B cell (primary cell): ENCODE measurements around the gene USH2A. TPM values are rescaled to one million over a fixed set of nuclear protein-coding genes. Genes with fewer than 3 reads are reported as not detected.

ENCODE experiments used
- ATAC-seq: fragments of 200-7000 bp; cut with Tn5 transposase; one replicate; pipeline ENCODE4 v1.10.0; 2021; ENCODE audit warnings: low read depth, mild to moderate bottlenecking, moderate number of reproducible peaks, moderate library complexity
- CTCF ChIA-PET: fragments of 350-600 bp; sonication (Branson Sonifier 250); formaldehyde crosslinking; loops from one replicate; lab custom pipeline; 2021; ENCODE audit warnings: antibody characterized with exemption, inconsistent platforms; lab: Charles Lee
- POLR2A ChIA-PET: fragments of 350-600 bp; sonication (Branson Sonifier 250); formaldehyde crosslinking; loops from one replicate; lab custom pipeline; 2021; ENCODE audit warnings: antibody characterized with exemption; lab: Charles Lee
- DNase-seq: peaks from one replicate; pipeline ENCODE4 v3.0.0; 2013
- H2AFZ ChIP-seq: 2 replicates; pipeline ENCODE4 v1.6.1; 2012; ENCODE audit warnings: mild to moderate bottlenecking, low read depth, low read length; ENCODE audit not compliant: insufficient read depth, poor library complexity, severe bottlenecking
- H3K27ac ChIP-seq, 2 donors: 1 replicate in 1 of 2; 2 replicates in 1 of 2; pipeline ENCODE4 v1.5.1; 2012 to 2013; ENCODE audit warnings: low read length in 2 of 2, mild to moderate bottlenecking in 2 of 2, moderate library complexity in 1 of 2
- H3K27me3 ChIP-seq, 4 experiments: fragments of 200-600 bp in 1 of 4; sonication (generic) in 1 of 4; replicated peaks in 1 of 4; 1 replicate in 2 of 4; 2 replicates in 2 of 4; pipeline versions ENCODE4 v1.6.1 to v1.7.0; 2013 to 2016; ENCODE audit warnings: low read length in 3 of 4, mild to moderate bottlenecking in 2 of 4, mixed read lengths in 1 of 4, moderate library complexity in 1 of 4; ENCODE audit not compliant: insufficient read depth in 4 of 4, control insufficient read depth in 3 of 4; ENCODE audit errors: control extremely low read depth in 1 of 4
- H3K36me3 ChIP-seq, 2 experiments: replicated peaks in 1 of 2; 1 replicate in 1 of 2; 2 replicates in 1 of 2; pipeline versions ENCODE4 v1.6.1 to v1.7.1; 2013; ENCODE audit warnings: low read length in 1 of 2; ENCODE audit not compliant: insufficient read depth in 2 of 2, control insufficient read depth in 1 of 2; ENCODE audit errors: control extremely low read depth in 1 of 2, extremely low read depth in 1 of 2
- H3K4me1 ChIP-seq, 2 donors: fragments of 200-600 bp in 1 of 2; sonication (generic) in 1 of 2; 1 replicate in 1 of 2; 2 replicates in 1 of 2; pipeline versions ENCODE4 v1.5.1 to v1.6.1; 2013 to 2017; ENCODE audit warnings: low read length in 2 of 2; ENCODE audit not compliant: control insufficient read depth in 2 of 2, insufficient read depth in 2 of 2
- H3K4me2 ChIP-seq: replicated peaks from 2 replicates; pipeline ENCODE3; 2012; ENCODE audit warnings: mild to moderate bottlenecking, low read depth, low read length; ENCODE audit not compliant: poor library complexity, severe bottlenecking
- H3K4me3 ChIP-seq, 5 experiments: fragments of 200-600 bp in 1 of 5; sonication (generic) in 1 of 5; 1 replicate in 3 of 5; 2 replicates in 2 of 5; pipeline versions ENCODE4 v1.5.1 to v1.7.0; 2011 to 2016; ENCODE audit warnings: low read length in 4 of 5, mild to moderate bottlenecking in 4 of 5, low read depth in 2 of 5, control low read depth in 1 of 5, moderate library complexity in 1 of 5; ENCODE audit not compliant: insufficient read depth in 1 of 5; ENCODE audit errors: control extremely low read depth in 1 of 5, extremely low read depth in 1 of 5
- H3K79me2 ChIP-seq: fragments of 200-600 bp; sonication (generic); one replicate; pipeline ENCODE4 v1.6.0; 2016; ENCODE audit warnings: low read length; ENCODE audit not compliant: control insufficient read depth, insufficient read depth
- H3K9ac ChIP-seq: fragments of 200-600 bp; sonication (generic); 2 replicates; pipeline ENCODE4 v1.6.1; 2017; ENCODE audit warnings: mild to moderate bottlenecking, low read length, moderate library complexity
- H3K9me3 ChIP-seq, 3 donors: one replicate each; pipeline versions ENCODE4 v1.6.1 to v1.7.1; 2013; ENCODE audit warnings: low read length in 2 of 3; ENCODE audit not compliant: control insufficient read depth in 2 of 3, insufficient read depth in 1 of 3; ENCODE audit errors: control extremely low read depth in 1 of 3
- H4K20me1 ChIP-seq: 2 replicates; pipeline ENCODE4 v1.6.0; 2012; ENCODE audit warnings: mild to moderate bottlenecking, low read length; ENCODE audit not compliant: insufficient read depth, control insufficient read depth, poor library complexity, severe bottlenecking
- H3K27ac Mint-ChIP-seq: one replicate; pipeline ENCODE4 v1.8.0; 2021; ENCODE audit warnings: mixed read lengths
- H3K27me3 Mint-ChIP-seq: one replicate; pipeline ENCODE4 v1.8.0; 2021; ENCODE audit warnings: mixed read lengths
- H3K4me1 Mint-ChIP-seq: one replicate; pipeline ENCODE4 v1.8.0; 2021; ENCODE audit warnings: mixed read lengths
- H3K4me3 Mint-ChIP-seq: one replicate; pipeline ENCODE4 v1.8.0; 2021; ENCODE audit warnings: mixed read lengths
- H3K9me3 Mint-ChIP-seq: one replicate; pipeline ENCODE4 v1.8.0; 2022; ENCODE audit warnings: mixed read lengths; ENCODE audit not compliant: insufficient read depth
- EZH2 ChIP-seq: IDR thresholded peaks from 2 replicates; pipeline ENCODE4 v1.6.1; 2012; ENCODE audit warnings: borderline replicate concordance, low read depth, mild to moderate bottlenecking, moderate library complexity, low read length; ENCODE audit not compliant: insufficient read depth, poor library complexity, severe bottlenecking
- WGBS: methylation state at CpG from one replicate; pipeline ENCODE4 v1.1.5; 2013; ENCODE audit warnings: missing lambda C conversion rate; ENCODE audit not compliant: insufficient coverage; 5-methylcytosine and 5-hydroxymethylcytosine counted together
- intact Hi-C: fragments of 100-400 bp; cut with micrococcal nuclease; formaldehyde crosslinking; loops from one replicate; pipeline ENCODE4 v1.10.0; 2022
- polyA plus RNA-seq: library from polyadenylated mRNA; depleted of rRNA; stranded (reverse); fragments of >200 nt; gene quantifications from 2 replicates; pipeline ENCODE4 v1.2.3, GENCODE V29; 2012
- total RNA-seq, 2 donors: library from RNA; stranded (reverse); fragments of 120-200 nt in 1 of 2; gene quantifications; 1 replicate in 1 of 2; 2 replicates in 1 of 2; pipeline versions ENCODE4 v1.2.3 to v1.2.4, GENCODE V29; 2013 to 2022
- TF ChIP-seq, protein P1 (sequence below): fragments of 200-600 bp; IDR thresholded peaks from one replicate; pipeline ENCODE4 v1.8.0; 2022; ENCODE audit warnings: antibody characterized with exemption, mild to moderate bottlenecking

Gene USH2A
- total and polyA plus RNA-seq, 2 donors (not counting 1 experiment from before 2014, with no cell fraction given) = 0.01 TPM; not detected in 1

DNA sequence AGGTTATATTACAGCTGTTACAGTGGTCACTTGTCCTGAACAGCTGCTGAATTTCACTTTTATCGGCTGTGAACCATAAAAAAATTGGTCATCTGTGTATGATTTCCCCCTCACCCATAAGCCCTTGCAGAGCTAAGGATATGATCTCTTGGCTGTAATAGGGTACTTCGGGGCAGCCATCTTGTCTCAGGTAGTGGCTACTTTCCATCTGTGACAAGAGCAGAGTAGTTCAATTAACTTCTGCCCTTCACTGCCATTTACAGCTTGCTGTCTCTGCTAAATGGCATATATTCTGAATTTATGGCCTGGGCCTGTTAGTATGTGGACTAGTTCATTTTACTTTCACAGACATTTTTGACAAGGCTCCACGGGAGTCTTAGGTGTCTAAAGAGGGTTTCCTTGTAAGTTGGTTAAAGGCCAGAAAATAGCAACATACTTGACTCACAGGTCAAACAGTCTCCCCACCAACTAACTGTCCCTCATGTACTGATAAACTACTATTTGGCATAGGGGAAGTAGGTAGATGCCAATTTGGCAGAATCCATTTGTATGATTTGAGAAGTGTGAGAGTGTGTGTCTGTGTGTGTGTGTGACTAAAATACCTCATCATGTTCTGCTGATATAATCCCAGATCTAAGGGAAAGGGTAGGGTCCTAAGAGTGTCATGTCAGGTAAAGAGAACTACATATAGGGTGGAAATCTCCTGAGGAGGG is 704.5 kb downstream of the USH2A start:
- H4K20me1 ChIP-seq = no peaks in the 10 kb centered on the region
- no peaks in the 10 kb centered on the region for H3K4me1 ChIP-seq
- H3K27ac ChIP-seq = no peak overlapping the region
- Mint-ChIP-seq H3K27ac (no peak overlapping the region), H3K9me3 (no peaks in the 10 kb centered on the region), H3K27me3 (no peaks in the 10 kb centered on the region), H3K4me3 (no peak overlapping the region), H3K4me1 (no peaks in the 10 kb centered on the region)
- no CpG with 5 or more reads among the region's 3 CpGs for WGBS
- CTCF ChIA-PET = no interaction called here
- no peaks in the 10 kb centered on the region for H3K27me3 ChIP-seq
- H3K9ac ChIP-seq = no peak overlapping the region
- H3K36me3 ChIP-seq = no peaks in the 10 kb centered on the region
- intact Hi-C loops = no loop called here
- ATAC-seq (no peak), DNase-seq (no peak)
- H3K79me2 ChIP-seq = no peaks in the 10 kb centered on the region
- POLR2A ChIA-PET = no interaction called here
- TF ChIP-seq EZH2 = no peak
- TF ChIP-seq, protein P1, sequence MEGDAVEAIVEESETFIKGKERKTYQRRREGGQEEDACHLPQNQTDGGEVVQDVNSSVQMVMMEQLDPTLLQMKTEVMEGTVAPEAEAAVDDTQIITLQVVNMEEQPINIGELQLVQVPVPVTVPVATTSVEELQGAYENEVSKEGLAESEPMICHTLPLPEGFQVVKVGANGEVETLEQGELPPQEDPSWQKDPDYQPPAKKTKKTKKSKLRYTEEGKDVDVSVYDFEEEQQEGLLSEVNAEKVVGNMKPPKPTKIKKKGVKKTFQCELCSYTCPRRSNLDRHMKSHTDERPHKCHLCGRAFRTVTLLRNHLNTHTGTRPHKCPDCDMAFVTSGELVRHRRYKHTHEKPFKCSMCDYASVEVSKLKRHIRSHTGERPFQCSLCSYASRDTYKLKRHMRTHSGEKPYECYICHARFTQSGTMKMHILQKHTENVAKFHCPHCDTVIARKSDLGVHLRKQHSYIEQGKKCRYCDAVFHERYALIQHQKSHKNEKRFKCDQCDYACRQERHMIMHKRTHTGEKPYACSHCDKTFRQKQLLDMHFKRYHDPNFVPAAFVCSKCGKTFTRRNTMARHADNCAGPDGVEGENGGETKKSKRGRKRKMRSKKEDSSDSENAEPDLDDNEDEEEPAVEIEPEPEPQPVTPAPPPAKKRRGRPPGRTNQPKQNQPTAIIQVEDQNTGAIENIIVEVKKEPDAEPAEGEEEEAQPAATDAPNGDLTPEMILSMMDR = no peak
- H3K4me3 ChIP-seq = no peak overlapping the region
- H3K4me2 ChIP-seq = no peak overlapping the region
- no peak overlapping the region for H2AFZ ChIP-seq
- no peaks in the 10 kb centered on the region for H3K9me3 ChIP-seq

DNA sequence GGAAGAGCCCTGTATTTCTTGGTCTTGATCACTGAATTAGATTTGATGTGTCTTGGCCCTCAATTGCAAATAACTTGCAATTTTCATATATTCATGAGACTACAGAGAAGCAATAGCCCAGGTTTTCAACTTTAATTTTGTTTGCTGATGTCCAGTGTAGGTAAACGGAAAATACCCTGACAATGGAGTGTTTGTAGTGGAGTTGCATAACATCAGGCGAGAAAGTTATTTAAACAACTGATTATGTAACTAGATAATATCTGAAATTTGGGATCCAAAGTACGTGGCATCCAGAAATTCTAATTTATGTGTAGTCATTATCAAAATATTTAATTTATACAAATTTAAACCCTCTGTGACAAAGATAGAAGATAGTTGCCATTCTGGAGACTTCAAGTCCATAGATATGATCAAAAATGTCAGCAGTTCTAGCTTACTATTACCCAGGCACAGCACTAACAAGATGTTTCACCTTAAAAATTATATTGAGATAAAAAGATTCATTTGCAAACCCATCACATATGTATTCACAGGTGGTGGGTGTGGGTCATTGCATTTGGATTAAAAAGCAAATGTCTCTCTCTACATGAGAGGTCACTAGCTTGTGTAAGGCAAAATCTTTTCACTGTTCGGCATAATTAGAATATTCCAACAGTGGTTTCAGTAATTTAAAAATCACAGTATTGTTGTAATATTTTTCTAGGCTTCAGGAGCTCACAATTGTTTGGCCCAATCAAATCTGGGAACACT is 705.4 kb downstream of the USH2A start:
- H3K27ac Mint-ChIP-seq = no peak overlapping the region
- H3K4me1 Mint-ChIP-seq = no peaks in the 10 kb centered on the region
- intact Hi-C loops = no loop called here
- no peaks in the 10 kb centered on the region for H3K36me3 ChIP-seq
- H4K20me1 ChIP-seq = no peaks in the 10 kb centered on the region
- ATAC-seq = no peak
- no peaks in the 10 kb centered on the region for H3K79me2 ChIP-seq
- no peaks in the 10 kb centered on the region for H3K9me3 Mint-ChIP-seq
- H3K4me3 Mint-ChIP-seq = no peak overlapping the region
- H3K27me3 Mint-ChIP-seq = no peaks in the 10 kb centered on the region
- H2AFZ ChIP-seq = no peak overlapping the region
- no peak overlapping the region for H3K27ac ChIP-seq
- H3K4me3 ChIP-seq = no peak overlapping the region
- WGBS = no CpG with 5 or more reads among the region's 4 CpGs
- ChIA-PET CTCF (no interaction called here), POLR2A (no interaction called here)
- no peak overlapping the region for H3K4me2 ChIP-seq
- DNase-seq = no peak
- no peaks in the 10 kb centered on the region for H3K4me1 ChIP-seq
- TF ChIP-seq, protein P1 = no peak
- H3K27me3 ChIP-seq = no peaks in the 10 kb centered on the region
- no peaks in the 10 kb centered on the region for H3K9me3 ChIP-seq
- H3K9ac ChIP-seq = no peak overlapping the region
